ENCODE data around the gene RAE1. TPM values are rescaled to one million over a fixed set of nuclear protein-coding genes. Genes with fewer than 3 reads are reported as not detected.

Gene RAE1
- total RNA-seq, 1 experiment from 2014 or later = 53.1 TPM

GRCh38 chr20:57364451-57364850, 13.4 kb downstream of the RAE1 start:
- Histone ChIP-seq H3K4ac (ENCODE audit: low read depth, low read length) (no peak overlapping the region), H2BK120ac (ENCODE audit: low read depth, low read length, poor library complexity, severe bottlenecking) (no peak overlapping the region), H3T11ph (ENCODE audit: low read length) (no peak overlapping the region), H2AK5ac (ENCODE audit: insufficient read length, low read length) (no peak overlapping the region), H3K79me1 (ENCODE audit: insufficient read depth, low read depth, low read length, poor library complexity, severe bottlenecking) (no peaks in the 10 kb centered on the region), H3K27me3 (ENCODE audit: insufficient read depth, low read length) (no peaks in the 10 kb centered on the region), H3K4me2 (ENCODE audit: insufficient read depth, insufficient read length, low read length) (no peak overlapping the region), H2BK20ac (ENCODE audit: low read depth, low read length, poor library complexity, severe bottlenecking) (no peak overlapping the region), H2BK15ac (ENCODE audit: low read depth, low read length) (no peak overlapping the region), H2BK5ac (ENCODE audit: insufficient read length, low read length) (no peak overlapping the region), H3K27ac (ENCODE audit: insufficient read length, low read depth, low read length) (no peak overlapping the region), H3K18ac (ENCODE audit: insufficient read length, low read depth, low read length) (no peak overlapping the region), H3K4me1 (ENCODE audit: insufficient read depth, low read length) (no peaks in the 10 kb centered on the region), H3K9me3 (ENCODE audit: control insufficient read depth, low read depth, low read length) (no peaks in the 10 kb centered on the region), H3K56ac (ENCODE audit: insufficient read length, low read depth, low read length) (no peak overlapping the region), H4K20me1 (ENCODE audit: control insufficient read depth, insufficient read depth, insufficient read length) (no peaks in the 10 kb centered on the region), H4K8ac (replicated peaks; ENCODE audit: insufficient read length, low read depth, low read length) (no peak overlapping the region), H3K14ac (ENCODE audit: insufficient read depth, low read length) (no peak overlapping the region), H3K23ac (ENCODE audit: insufficient read length, low read depth, low read length) (no peak overlapping the region), H4K5ac (ENCODE audit: insufficient read length, low read depth, low read length) (no peak overlapping the region), H3K9ac (ENCODE audit: extremely low read depth, insufficient read length, low read length) (no peak overlapping the region), H2AFZ (ENCODE audit: low read length) (no peak overlapping the region), H3K79me2 (ENCODE audit: insufficient read depth, low read length) (no peaks in the 10 kb centered on the region), H2BK12ac (ENCODE audit: insufficient read length, low read depth, low read length) (no peak overlapping the region), H4K91ac (ENCODE audit: insufficient read length, low read depth, low read length) (no peak overlapping the region), H3K23me2 (ENCODE audit: insufficient read length, low read depth, low read length, poor library complexity, severe bottlenecking) (no peaks in the 10 kb centered on the region)
- no peak for DNase-seq
- no peak for TF ChIP-seq CTCF (conservative IDR thresholded peaks at IDR 0.05)
- H3K4me1 Mint-ChIP-seq = no peaks in the 10 kb centered on the region
- no peaks in the 10 kb centered on the region for H3K27me3 Mint-ChIP-seq (ENCODE audit: low read depth)
- H3K27ac Mint-ChIP-seq = no peak overlapping the region
- H3K36me3 Mint-ChIP-seq (ENCODE audit: insufficient read depth in 1 of 3, low read depth in 3 of 3) = peaks cover 26 to 59% (median 50%) of the 10 kb centered on the region in 3 experiments
- H3K9me3 Mint-ChIP-seq = peaks cover 0 to 5% of the 10 kb centered on the region in 2 experiments; a peak in 2 of 5 replicates
- H3K4me3 Mint-ChIP-seq = no peak overlapping the region
